ENCODE measurements around the gene SELENOS.

DNA sequence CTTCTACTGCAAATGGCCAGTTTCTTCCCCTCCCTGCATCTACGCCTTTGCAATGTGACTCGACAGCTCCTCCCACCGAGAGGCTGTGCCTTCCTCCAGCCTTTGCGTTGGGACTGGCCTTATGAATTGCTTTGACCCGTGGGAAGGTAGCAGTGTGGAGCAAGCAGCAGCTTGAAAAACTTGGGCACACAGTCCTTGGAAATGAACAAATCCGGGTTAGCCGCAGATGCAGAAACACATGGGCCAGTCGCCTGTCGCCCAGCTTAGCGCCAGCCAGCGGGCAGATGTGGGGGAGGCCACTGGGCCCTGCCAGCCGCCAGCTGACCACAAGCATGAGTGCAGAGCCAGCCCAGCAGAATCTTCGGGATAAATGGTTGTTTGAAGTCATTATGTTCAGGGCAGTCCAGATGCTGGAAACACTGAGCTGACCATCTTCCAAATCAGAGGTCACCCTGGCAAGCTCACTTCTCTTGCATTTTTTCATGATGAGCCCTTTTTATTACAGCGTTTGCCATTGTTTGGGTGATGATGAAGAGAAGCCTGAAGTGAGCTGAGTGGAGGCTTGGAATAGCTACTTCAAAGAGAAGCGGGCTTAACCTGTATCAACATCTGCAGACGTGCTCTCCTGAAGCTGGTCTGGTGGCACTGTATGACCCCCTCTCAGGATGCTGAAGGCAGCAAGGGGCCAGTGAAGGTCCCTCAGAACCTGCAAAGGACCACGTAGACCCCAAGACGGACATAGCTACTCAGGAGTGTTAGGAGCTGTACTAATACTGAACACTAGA lies 9.8 kb downstream of the SELENOS start:
- TF ChIP-seq ZNF274 (IDR thresholded peaks at IDR 0.05; ENCODE audit: low read depth, low read length): no peak
- TF ChIP-seq SUZ12 (IDR thresholded peaks at IDR 0.05; ENCODE audit: extremely low read depth, insufficient read depth, insufficient read length): no peak

Data from NT2/D1 (cell line).